Stimulated activated CD4-positive, alpha-beta T cell treated with anti-CD3 and anti-CD28 coated beads, Interleukin-15, amount 100 ng/mL, for 24 hours (primary cell): ENCODE measurements around the gene IL20RB.
"Not testable (repeated sequence)": the region's sequence is repeated elsewhere in the genome, so short reads cannot be mapped to it uniquely, and the experiment has no call there.

Experiments
- DNase-seq: peaks from one replicate; pipeline ENCODE4 v3.0.0-alpha.2; 2020

IL20RB gene

DNA sequence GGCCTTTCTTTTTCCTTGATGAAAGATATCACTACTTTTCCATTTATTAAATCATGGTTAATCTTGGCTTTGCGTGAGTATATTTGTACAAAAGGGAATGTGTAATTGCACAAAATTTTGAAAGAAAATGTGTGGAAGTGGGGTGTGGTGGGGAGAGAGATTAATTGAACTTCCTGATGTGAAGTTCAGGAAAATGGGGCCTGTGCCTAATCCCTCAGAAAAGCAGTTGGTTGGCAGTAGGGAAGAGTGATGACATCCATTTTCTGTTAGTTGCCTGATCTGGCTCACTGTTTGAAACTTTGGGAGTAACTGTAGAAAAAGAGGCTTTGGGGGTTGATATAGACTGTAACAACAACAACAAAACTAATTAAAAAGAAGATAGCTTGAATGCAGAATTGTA, 10.8 kb upstream of the IL20RB start:
- no peak for DNase-seq

DNA sequence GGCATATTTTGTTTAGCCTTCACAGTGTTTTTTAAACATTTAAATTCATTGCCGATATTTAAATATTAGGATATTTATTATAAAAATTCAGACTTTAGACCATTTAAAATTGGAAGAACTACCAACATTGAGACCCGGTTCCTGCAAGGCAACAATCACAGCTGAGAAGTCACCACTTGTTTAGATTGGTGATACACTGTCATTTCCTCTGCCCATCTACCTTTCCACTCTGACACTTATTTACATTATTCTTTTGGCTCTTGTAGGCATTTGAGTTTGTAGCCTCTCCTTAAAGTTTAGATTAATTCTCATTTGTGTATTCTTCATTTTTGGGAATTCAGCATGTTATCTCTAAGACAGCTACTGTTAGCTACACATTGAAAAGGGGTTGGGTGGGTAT, 10.3 kb upstream of the IL20RB start:
- no peak for DNase-seq

DNA sequence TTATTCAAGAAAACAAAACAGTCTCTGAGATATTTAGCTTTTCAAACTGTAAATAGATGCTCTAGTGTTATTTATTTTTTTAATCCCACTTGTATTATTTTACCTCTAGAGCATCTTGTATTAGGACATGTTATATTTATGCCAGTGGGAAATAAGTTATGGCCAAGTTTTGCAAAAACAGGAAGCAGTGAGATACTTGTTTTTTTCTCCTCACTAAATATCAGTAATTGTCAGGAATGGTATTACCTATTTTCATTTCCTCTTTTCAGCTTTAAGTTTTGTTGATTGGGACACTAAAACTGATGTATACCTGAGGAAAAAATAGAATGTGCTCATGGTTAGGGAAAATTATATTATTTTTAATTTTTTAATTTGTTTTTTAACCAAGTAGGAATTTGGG, 8.6 kb upstream of the IL20RB start:
- no peak for DNase-seq

DNA sequence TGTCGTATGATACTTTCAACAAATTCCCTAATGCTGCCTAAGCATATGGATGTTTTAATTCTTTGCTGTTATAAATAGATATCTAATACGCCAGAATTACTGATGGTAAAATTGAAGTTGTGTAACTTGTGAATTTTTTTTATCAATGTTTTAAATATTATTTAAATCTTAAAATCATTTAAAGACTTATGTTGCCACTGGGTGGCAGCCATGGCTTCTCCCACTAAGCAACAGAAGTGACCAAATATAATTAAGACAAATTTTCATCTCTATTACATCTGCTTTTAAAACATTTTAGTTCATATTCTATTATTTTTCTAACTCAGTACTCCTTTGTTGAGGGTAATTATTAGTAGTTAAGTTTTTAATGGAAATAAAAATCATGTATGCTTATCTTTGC, 8.1 kb upstream of the IL20RB start:
- no peak for DNase-seq

DNA sequence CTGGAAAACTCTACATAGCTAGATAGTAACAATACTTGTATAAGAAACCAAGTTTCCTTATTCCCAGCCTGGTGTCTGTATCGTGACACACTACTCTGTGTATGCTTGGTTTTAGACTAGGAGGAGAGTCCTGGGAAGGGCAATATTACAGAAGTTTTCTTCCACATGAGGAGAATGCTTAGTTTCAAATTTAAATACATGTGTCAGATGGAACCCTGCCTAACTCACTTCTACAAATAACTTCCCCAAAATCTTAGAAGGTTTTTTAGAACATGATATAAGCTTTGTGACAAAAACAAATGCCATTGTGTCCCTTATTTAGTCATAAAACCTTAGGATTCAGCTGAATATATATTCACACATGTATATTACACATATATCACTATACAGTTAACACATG, 7.2 kb upstream of the IL20RB start:
- no peak for DNase-seq

DNA sequence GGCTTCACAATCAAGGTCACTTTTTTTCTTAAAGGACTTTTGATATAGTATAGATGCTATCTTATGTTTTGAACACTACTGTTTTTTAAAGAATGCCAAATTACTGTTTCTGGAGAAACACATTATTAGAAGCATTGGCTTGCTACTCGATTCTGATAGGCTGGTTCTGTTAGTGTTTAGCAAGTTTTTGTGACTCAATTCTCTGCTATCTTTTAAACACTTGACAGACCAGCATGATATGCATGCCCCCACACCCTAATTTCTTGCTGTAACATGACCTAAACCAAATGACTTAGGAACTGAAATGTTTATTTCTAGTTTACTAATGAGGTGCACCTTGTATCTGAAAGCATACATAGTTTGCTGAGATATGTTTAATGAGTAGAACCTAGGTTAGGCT, 5.5 kb upstream of the IL20RB start:
- DNase-seq = no peak

DNA sequence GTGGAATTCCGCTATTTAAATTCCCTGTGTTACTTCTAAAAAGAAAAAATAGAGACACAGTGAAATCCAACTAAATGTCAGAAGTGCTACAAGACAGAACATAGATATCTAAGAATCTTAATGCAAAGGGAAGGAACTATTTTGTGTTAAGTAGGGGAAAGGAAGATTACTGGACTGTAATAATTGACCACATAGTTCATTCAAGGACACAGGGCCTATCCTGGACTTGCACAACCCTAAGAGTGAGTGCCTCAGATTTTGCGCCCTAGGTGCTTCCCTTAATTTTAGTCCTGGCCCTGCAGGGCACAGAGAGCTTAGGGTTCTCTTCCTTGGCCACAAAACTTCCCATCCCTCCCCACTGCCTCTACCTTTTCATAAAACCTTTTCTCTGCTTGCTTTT, 3.5 kb upstream of the IL20RB start:
- no peak for DNase-seq

DNA sequence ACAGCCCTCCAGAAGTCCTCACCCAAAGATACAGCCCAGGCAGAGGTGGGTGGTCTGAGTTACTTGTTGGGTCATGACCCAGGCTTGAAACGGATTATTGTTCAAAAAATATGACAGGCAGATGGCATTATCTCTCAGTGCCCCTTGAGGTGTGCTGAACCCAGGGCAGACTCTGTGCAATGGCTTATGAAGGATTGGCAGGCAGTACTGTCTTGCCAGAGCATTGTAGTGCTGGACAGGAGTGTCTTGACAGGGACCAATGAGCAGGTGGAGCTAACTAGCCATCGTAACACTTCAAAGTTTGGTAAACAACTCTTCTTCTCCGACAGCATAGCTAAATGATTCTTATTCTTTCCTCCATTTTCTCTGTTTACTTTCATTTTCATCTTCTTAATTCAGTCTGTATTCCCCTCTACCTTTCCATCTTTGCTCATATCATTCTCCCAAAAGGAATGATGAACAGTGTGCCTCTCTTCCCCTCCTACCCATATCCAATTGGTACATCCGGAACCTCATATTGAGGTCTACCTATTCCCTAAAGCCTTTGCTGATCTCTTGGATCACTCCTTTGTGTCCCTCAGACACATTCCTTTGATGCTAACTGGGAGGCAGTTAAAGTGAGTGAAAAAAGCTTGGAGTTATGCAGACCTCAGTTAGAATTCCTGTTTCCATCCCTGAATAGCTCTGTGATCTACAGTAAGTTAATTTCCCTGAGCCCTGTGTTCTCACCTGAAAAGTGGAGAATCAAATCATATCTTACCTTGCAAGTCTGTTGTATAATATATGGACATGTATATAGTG, 2.6 kb upstream of the IL20RB start:
- no peak for DNase-seq

DNA sequence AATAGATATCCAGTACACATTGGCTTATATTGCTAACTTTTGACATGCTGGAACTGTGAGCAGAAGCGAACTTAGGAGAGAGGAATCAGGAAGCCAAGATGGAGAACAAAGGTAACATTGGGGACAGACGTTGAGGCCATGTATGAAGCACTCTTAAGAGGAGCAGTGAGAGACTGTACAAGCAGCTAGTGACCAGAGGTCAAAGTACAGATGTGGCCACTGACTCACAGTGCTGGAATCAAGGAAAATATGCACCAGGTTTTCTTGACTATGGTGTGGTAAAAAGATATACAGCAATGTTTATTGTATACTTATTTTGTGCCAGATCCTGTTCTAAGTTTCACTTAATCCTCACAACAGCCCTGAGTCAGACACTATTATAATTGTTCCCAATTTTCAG, 2.0 kb upstream of the IL20RB start:
- no peak for DNase-seq

DNA sequence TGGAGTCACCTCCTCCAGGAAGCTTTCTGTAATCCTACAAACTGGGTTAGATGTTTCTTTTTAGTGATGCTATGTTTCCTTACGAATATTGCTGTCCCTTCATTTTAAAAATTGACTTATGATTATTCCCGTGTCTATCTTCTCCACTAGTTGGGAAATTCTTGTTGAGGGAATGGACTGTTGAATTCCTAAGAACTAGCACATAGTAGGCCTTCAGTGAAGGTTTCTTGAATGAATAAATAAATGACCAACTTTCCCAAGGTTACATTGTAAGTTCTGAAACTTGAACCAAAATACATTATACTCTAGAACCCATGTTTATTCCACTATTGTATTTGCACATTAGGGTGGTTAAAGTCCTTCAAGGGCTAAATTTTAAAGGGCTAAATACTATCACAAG, 812 bp upstream of the IL20RB start:
- DNase-seq = no peak

DNA sequence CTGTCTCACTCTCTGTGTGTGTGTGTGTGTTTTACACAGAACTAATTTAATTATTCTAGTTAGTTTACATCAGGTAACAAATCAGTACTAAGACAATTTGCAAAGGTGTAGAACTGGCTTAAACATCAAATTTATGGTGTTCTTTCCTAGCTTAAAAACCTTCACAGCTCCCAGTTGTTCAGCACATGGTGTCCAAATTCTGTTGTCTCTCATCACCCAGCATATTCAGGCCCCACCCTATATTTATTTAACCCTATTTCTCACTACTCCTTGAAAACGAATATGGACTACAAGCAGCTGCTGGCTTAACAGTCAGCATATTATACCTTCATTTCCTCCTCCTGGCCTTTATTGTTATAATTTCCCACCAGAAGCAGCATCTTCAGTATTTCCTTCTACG, 1.2 kb downstream of the IL20RB start:
- DNase-seq = no peak

DNA sequence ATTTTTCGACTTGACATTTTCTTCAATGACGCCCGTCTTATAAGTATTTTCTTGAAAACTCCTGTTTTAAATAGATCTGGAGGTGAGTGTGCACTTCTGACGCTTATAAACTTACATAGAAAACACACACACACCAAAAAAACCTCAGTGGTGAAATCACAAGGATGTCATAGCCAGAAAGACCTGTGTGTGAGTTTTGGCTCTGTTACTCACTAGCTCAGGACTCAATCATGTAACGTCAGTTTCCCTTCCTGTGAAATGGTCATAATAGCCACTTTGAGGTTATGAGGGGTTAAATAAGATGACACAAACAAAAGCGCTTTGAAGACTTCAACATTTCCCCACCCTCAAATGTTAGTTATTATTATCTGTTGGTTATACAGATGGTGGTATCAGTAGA, 1.8 kb downstream of the IL20RB start:
- DNase-seq = no peak

DNA sequence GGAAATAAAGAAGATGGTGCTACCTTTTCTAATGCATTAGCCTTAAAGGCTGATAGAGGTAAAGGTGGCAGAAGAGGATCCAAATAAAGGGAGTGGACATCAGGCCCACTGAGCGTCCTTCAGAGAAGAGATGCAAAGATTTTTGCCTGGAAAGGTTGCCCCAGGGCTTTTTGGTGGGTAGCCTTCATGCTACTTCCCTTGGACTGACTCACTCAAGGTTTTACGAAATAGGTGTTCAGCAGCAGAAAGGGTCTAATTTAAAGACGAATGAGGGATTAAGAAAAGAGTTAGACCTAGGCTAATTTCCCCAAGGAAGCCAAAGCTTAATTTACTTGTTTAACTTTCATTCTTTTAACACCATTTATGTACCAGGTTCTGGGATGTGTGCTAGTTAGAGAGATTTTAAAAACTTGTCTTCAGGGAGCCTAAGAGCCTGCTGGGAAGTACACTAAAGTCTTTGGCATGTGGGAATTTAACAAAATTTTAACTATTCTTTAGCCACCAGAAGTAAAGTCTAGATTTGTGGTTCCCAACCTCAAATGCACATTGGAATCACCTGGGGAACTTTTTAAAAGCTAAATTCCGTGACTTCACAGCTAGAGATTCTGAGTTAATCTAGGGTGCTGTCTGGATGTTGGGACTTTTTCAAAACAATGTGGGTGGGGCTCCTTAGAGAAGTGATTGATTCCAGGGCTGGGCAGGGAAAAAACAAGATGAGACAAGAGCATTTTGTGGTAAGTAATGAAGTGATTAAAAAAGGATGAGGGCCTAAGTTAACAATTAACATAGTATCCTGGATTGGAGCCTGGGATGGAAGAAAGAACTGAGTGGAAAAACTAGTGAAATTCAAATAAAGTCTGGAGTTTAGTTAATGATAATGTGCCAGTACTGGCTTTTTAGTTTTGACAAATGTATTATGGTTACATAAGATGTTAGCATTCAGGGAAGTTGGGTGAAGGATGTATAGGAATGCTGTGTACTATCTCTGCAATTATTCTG, 3.4 kb downstream of the IL20RB start:
- DNase-seq = no peak

DNA sequence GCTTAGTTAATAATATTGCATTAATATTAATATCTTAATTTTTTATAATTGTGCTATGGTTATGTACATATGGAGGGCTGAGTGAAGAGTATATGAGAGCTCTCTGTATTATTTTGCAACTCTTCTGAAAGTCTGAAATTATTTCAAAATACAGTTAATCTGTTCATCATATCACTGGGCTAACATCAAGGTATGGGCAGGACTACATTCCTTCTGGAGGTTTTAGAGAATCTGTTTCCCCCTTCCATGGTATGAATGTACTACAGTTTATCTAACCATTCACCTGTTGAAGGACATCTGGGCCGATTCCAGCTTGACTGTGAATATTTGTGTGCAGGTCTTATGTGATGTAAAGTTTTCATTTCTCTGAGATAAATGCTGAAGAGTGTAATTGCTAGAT, 5.1 kb downstream of the IL20RB start:
- no peak for DNase-seq

DNA sequence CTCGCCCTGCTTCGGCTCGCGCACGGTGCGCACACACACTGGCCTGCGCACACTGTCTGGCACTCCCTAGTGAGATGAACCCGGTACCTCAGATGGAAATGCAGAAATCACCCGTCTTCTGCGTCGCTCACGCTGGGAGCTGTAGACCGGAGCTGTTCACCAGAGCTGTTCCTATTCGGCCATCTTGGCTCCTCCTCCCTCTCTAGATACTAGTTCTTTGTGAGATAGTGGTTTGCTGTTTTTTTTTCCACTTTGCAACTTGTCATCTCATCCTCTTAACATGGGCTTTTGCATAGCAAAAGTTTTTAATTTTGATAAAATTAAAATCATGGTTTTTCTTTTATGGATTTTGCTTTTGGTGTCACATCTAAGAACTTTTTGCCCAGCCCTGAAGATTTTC, 11.8 kb downstream of the IL20RB start:
- not testable (repeated sequence) for DNase-seq

DNA sequence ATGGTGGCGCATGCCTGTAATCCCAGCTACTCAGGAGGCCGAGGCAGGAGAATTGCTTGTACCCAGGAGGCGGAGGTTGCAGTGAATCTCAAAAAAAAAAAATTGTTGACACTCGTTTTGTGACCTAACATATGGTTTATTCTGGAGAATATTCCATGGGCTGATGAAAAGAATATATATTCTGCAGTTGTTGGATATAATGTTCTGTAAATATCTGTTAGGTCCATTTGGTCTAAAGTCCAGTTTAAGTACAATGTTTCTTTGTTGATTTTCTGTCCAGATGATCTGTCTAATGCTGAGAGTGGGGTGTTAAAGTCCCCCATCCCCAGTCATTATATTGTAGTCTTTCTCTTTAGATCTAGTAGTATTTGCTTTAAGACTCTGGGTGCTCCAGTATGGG, 15.6 kb downstream of the IL20RB start:
- no peak for DNase-seq

DNA sequence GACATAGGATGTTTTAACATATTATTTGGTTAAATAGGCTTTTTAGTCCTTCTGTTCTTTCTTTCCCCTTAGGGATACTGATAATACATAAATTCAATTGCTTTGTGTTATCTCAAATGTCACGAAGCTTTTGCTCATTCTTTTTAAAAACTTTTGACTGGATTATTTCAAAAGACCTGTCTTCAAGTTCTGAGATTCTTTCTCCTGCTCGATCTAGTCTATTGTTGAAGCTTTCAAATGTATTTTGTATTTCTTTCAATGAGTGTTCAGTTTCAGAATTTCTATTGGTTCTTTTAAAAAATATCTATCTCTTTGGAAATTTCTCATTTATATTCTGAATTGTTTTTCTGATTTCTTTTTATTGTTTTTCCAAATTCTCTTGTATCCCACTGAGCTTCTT, 16.9 kb downstream of the IL20RB start:
- no peak for DNase-seq

DNA sequence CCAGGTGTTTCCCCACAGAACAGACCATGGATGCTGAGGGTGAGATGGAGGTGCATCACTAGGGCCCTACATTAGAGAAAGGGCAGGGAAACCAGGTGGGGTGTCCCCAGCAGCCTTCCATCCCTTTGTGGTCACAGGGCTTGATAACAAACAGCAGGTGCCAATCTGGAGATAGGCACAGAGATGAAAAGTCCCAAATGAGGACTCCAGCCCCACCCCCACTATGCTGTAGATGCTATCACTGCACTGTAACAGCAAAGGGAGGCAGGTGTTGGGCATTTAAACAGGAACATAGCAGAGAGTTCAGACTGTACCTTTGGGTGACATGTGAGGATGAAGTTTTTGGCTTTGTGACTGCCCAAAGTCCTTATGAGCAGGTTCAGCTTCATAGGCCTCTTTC, 21.4 kb downstream of the IL20RB start:
- no peak for DNase-seq

DNA sequence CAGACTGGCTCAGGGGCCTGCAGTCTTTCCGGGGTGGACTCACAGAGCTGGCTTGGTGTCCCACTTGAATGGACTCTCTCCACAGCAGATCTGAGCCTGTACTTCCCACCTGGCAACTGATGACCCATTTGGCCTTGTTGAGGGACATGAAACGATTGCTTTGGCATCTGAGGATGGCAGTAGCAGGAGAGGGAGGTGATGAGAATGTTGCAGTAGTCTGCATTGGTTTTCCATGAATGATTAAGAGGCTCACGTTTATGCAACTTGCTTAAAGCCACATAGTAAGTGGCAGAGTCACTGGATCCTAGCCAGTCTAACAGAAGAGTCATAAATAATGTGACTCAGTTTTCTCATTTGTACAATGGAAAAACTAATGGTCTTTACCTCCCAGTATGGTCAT, 21.9 kb downstream of the IL20RB start:
- no peak for DNase-seq

DNA sequence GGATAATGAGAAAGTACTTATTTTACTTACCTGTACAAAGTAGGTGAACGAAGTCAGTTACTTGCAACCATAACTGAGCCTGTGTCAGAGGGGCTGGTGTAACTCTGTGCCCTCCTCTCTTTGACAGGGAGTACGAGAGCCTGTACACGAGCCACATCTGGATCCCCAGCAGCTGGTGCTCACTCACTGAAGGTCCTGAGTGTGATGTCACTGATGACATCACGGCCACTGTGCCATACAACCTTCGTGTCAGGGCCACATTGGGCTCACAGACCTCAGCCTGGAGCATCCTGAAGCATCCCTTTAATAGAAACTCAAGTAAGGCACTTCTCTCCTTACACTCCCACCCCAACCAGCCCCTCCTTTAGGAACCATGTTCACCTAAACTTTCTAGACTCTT, 24.2 kb downstream of the IL20RB start:
- no peak for DNase-seq

DNA sequence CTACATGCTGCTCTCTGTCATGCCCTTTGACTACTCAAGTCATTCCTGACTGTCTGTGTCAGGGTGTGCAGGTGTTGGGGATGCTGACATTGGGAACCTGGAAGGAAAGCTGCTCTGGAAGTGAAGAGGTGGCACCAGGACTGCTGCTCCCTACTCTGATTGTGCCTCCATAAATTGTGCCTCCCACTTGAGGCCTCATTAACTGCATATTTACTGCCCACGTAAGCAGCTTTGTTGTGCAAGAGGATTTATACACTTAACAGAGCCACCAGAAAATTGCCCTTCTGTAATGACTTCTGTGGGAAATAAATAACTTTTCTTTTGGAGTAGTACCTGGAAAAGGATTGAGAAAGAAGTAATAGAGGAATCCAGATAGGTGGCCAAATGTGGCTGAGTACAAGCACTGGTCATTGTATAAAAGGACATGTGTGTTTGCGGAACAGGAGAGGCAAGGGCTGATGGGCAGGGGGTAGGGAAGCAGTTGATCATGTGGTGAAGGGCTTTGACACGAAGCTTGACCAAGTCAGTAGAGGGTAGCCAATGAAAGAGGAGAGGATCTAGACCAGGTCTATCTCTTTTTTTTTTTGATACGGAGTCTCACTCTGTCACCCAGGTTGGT, 24.8 kb downstream of the IL20RB start:
- no peak for DNase-seq

DNA sequence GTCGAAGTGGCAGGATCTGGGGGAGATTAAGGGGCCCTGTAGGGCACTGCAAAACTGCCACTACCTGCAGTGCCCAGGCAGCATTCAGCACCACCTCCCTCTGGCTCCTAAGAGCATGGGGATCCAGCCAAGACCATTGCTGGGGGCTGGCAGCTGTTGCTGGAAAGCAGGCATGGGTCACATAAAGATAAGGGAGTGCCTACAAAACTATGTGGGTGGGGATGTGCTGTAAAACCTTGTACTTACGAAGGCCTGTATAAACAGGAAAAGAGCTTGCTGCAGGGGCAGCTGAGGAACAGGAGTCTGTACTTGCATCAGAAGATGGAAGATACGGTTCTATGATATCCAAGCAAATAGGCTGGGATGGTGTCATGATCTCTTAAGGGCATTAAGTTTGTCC, 27.1 kb downstream of the IL20RB start:
- DNase-seq = no peak

DNA sequence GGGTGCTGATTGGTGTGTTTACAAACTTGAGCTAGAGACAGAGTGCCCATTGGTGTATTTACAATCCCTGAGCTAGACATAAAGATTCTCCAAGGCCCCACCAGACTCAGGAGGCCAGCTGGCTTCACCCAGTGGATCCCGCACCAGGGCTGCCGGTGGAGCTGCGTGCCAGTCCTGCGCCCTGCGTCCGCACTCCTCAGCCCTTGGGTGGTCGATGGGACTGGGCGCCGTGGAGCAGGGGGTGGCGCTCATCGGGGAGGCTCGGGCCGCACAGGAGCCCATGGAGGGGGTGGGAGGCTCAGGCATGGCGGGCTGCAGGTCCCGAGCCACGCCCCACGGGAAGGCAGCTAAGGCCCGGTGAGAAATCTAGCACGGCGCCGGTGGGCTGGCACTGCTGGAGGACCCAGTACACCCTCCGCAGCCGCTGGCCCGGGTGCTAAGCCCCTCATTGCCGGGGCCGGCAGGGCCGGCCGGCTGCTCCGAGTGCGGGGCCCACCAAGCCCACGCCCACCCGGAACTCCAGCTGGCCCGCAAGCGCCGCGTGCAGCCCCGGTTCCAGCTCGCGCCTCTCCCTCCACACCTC, 29.7 kb downstream of the IL20RB start:
- DNase-seq = not testable (repeated sequence)
